SU-DHL-6 (cell line): ENCODE data around the gene GSTT2.

Experiments used
- H2AFZ ChIP-seq: fragments of 200-600 bp; sonication (generic); 2 replicates; pipeline ENCODE4 v1.6.1; 2014; ENCODE audit warnings: low read depth, mild to moderate bottlenecking, moderate library complexity, mixed read lengths, antibody characterized with exemption, low read length; ENCODE audit not compliant: severe bottlenecking
- H3F3A ChIP-seq: fragments of 200-600 bp; shearing (Covaris generic); 2 replicates; pipeline ENCODE4 v1.6.0; 2016; ENCODE audit warnings: antibody characterized with exemption, mild to moderate bottlenecking; ENCODE audit not compliant: insufficient read depth
- H3K27ac ChIP-seq: fragments of 200-600 bp; sonication (generic); 2 replicates; pipeline ENCODE4 v1.5.1; 2016; ENCODE audit warnings: low read depth, mild to moderate bottlenecking, low read length, moderate library complexity, mixed read lengths
- H3K27me3 ChIP-seq: fragments of 200-600 bp; sonication (generic), shearing (Covaris generic); 2 replicates; pipeline ENCODE4 v1.6.0; 2014; ENCODE audit warnings: mild to moderate bottlenecking, low read length
- H3K36me3 ChIP-seq: fragments of 200-600 bp; sonication (generic); 2 replicates; pipeline ENCODE4 v1.6.1; 2014; ENCODE audit warnings: mild to moderate bottlenecking, low read length, mixed read lengths
- H3K4me2 ChIP-seq: fragments of 300-600, 200-600 bp; shearing (Covaris generic), sonication (generic); 2 replicates; pipeline ENCODE4 v1.6.0; 2014; ENCODE audit warnings: low read length, low read depth, mild to moderate bottlenecking; ENCODE audit not compliant: poor library complexity, severe bottlenecking
- H3K4me3 ChIP-seq: fragments of 200-600 bp; sonication (generic); 2 replicates; pipeline ENCODE4 v1.5.1; 2014; ENCODE audit warnings: antibody characterized with exemption, low read length, mild to moderate bottlenecking, mixed read lengths; ENCODE audit not compliant: insufficient read depth, poor library complexity, severe bottlenecking
- H3K79me2 ChIP-seq: fragments of 200-600 bp; sonication (generic); 2 replicates; pipeline ENCODE4 v1.6.1; 2014; ENCODE audit warnings: mild to moderate bottlenecking, low read length, moderate library complexity; ENCODE audit not compliant: insufficient read depth
- H3K9ac ChIP-seq: fragments of 200-600 bp; sonication (generic); 2 replicates; pipeline ENCODE4 v1.7.0; 2014; ENCODE audit warnings: mild to moderate bottlenecking, low read length
- H3K9me2 ChIP-seq: fragments of 200-600 bp; sonication (generic); replicated peaks from 2 replicates; pipeline ENCODE4 v1.6.1; 2014; ENCODE audit warnings: low read length; ENCODE audit not compliant: insufficient read depth
- H3K9me3 ChIP-seq: fragments of 200-600 bp; sonication (generic); 2 replicates; pipeline ENCODE4 v1.6.1; 2014; ENCODE audit warnings: low read length, mixed read lengths; ENCODE audit not compliant: insufficient read depth
- H4K20me1 ChIP-seq: fragments of 200-600 bp; sonication (generic); 2 replicates; pipeline ENCODE4 v1.6.1; 2014; ENCODE audit warnings: low read depth, mild to moderate bottlenecking, antibody characterized with exemption, low read length, moderate library complexity, mixed read lengths
- CTCF ChIP-seq: fragments of 200-600 bp; sonication (generic); IDR thresholded peaks from one replicate; pipeline ENCODE4 v1.5.1; 2017; ENCODE audit warnings: antibody characterized with exemption, mild to moderate bottlenecking, low read length, moderate library complexity; ENCODE audit not compliant: insufficient read depth, poor library complexity, severe bottlenecking
- EZH2phosphoT487 ChIP-seq: fragments of 200-600 bp; sonication (generic), shearing (Covaris generic); conservative IDR thresholded peaks from 2 replicates; pipeline ENCODE4 v1.6.1; 2018; ENCODE audit warnings: mild to moderate bottlenecking, antibody characterized with exemption, low read length, moderate library complexity, mixed read lengths

GSTT2 gene

GRCh38 chr22:24008022-24008283 is 28.0 kb downstream of the GSTT2 start:
- Histone ChIP-seq H3K27ac (no peak overlapping the region), H3K79me2 (peaks cover 13% of the 10 kb centered on the region), H3K9me2 (no peaks in the 10 kb centered on the region), H3K36me3 (no peaks in the 10 kb centered on the region), H2AFZ (no peak overlapping the region), H3K9me3 (peaks cover 10% of the 10 kb centered on the region; the same call in 1 of the 2 replicates), H3K9ac (no peak overlapping the region), H3F3A (0 out of 2 replicates have a peak, but pooled peaks cover 9% of the 10 kb centered on the region), H3K27me3 (no peaks in the 10 kb centered on the region), H4K20me1 (no peaks in the 10 kb centered on the region), H3K4me2 (no peak overlapping the region), H3K4me3 (no peak overlapping the region)
- no peak for TF ChIP-seq EZH2phosphoT487
- no peak for TF ChIP-seq CTCF

- peaks cover 13% of the 10 kb centered on the region for H3K79me2 ChIP-seq
- H4K20me1 ChIP-seq, result no peaks in the 10 kb centered on the region
- no peaks in the 10 kb centered on the region for H3K36me3 ChIP-seq
- H3K4me2 ChIP-seq, result no peak overlapping the region
- TF ChIP-seq EZH2phosphoT487 (no peak), CTCF (no peak)
- no peak overlapping the region for H2AFZ ChIP-seq
- H3K27ac ChIP-seq, result no peak overlapping the region
- H3K9ac ChIP-seq, result no peak overlapping the region
- H3K27me3 ChIP-seq, result no peaks in the 10 kb centered on the region
- H3K9me3 ChIP-seq, result peaks cover 10% of the 10 kb centered on the region; the same call in 1 of the 2 replicates
- H3K4me3 ChIP-seq, result no peak overlapping the region
- no peaks in the 10 kb centered on the region for H3K9me2 ChIP-seq
- peaks cover 9% of the 10 kb centered on the region; the same call in 1 of the 2 replicates for H3F3A ChIP-seq
Measured at GRCh38 chr22:24008381-24009226, 28.7 kb downstream of the GSTT2 start.

GRCh38 chr22:24009227-24010017 is 29.5 kb downstream of the GSTT2 start:
- H3K79me2 ChIP-seq, result peaks cover 21% of the 10 kb centered on the region
- H3K27me3 ChIP-seq, result no peaks in the 10 kb centered on the region
- H3K27ac ChIP-seq, result no peak overlapping the region
- H3K4me2 ChIP-seq, result no peak overlapping the region
- H4K20me1 ChIP-seq, result no peaks in the 10 kb centered on the region
- H3K9ac ChIP-seq, result no peak overlapping the region
- no peak overlapping the region for H2AFZ ChIP-seq
- peaks cover 12% of the 10 kb centered on the region for H3F3A ChIP-seq
- no peak overlapping the region for H3K4me3 ChIP-seq
- peaks cover 10% of the 10 kb centered on the region; the same call in 1 of the 2 replicates for H3K9me3 ChIP-seq
- no peaks in the 10 kb centered on the region for H3K9me2 ChIP-seq
- TF ChIP-seq EZH2phosphoT487 (no peak), CTCF (no peak)
- no peaks in the 10 kb centered on the region for H3K36me3 ChIP-seq
